Astrocyte (in vitro differentiated cells and primary cell): ENCODE measurements around the gene RASGRF1. TPM values are rescaled to one million over a fixed set of nuclear protein-coding genes. Genes with fewer than 3 reads are reported as not detected.

ENCODE experiments used
- DNase-seq: peaks from one replicate; pipeline ENCODE4 v3.0.0-alpha.2; 2010; ENCODE audit warnings: low read depth
- FAIRE-seq: peaks from 2 replicates; lab custom pipeline; 2011; peaks lifted over from hg19 to GRCh38; lab: Jason Lieb, UNC
- H2AFZ ChIP-seq: 2 replicates; pipeline ENCODE4 v1.6.0; 2012; ENCODE audit warnings: low read depth, low read length, inconsistent platforms
- H3K27ac ChIP-seq: 2 replicates; pipeline ENCODE4 v1.5.1; 2011; ENCODE audit warnings: low read depth, low read length, inconsistent platforms
- H3K27me3 ChIP-seq: 2 replicates; pipeline ENCODE4 v1.6.0; 2011; ENCODE audit warnings: low read length, inconsistent platforms; ENCODE audit not compliant: insufficient read depth
- H3K36me3 ChIP-seq: 2 replicates; pipeline ENCODE4 v1.5.1; 2011; ENCODE audit warnings: low read length, inconsistent platforms; ENCODE audit not compliant: insufficient read depth
- H3K4me1 ChIP-seq: 2 replicates; pipeline ENCODE4 v1.5.1; 2011; ENCODE audit warnings: low read length, inconsistent platforms; ENCODE audit not compliant: insufficient read depth
- H3K4me2 ChIP-seq: 2 replicates; pipeline ENCODE4 v1.6.0; 2012; ENCODE audit warnings: low read length, inconsistent platforms
- H3K4me3 ChIP-seq: 2 replicates; pipeline ENCODE4 v1.5.1; 2011; ENCODE audit warnings: low read depth, mild to moderate bottlenecking, low read length, inconsistent platforms; ENCODE audit not compliant: insufficient read depth
- H3K79me2 ChIP-seq: 2 replicates; pipeline ENCODE4 v1.6.0; 2012; ENCODE audit warnings: mild to moderate bottlenecking, low read length, inconsistent platforms; ENCODE audit not compliant: insufficient read depth
- H3K9ac ChIP-seq: 2 replicates; pipeline ENCODE4 v1.6.0; 2012; ENCODE audit warnings: mild to moderate bottlenecking, low read length, inconsistent platforms
- H3K9me3 ChIP-seq: 2 replicates; pipeline ENCODE4 v1.5.1; 2012; ENCODE audit warnings: low read depth, mild to moderate bottlenecking, low read length, inconsistent platforms; ENCODE audit not compliant: insufficient read depth
- H4K20me1 ChIP-seq: 2 replicates; pipeline ENCODE4 v1.6.0; 2012; ENCODE audit warnings: low read length, inconsistent platforms; ENCODE audit not compliant: insufficient read depth
- H3K27ac Mint-ChIP-seq: one replicate; pipeline ENCODE4 v1.8.0; 2021; ENCODE audit warnings: mild to moderate bottlenecking, mixed read lengths; ENCODE audit not compliant: unreplicated experiment
- H3K27me3 Mint-ChIP-seq: one replicate; pipeline ENCODE4 v1.8.0; 2021; ENCODE audit warnings: low read depth, mixed read lengths; ENCODE audit not compliant: unreplicated experiment
- H3K36me3 Mint-ChIP-seq: one replicate; pipeline ENCODE4 v1.8.0; 2021; ENCODE audit warnings: low read depth, mixed read lengths; ENCODE audit not compliant: unreplicated experiment
- H3K4me1 Mint-ChIP-seq: one replicate; pipeline ENCODE4 v1.8.0; 2021; ENCODE audit warnings: low read depth, mixed read lengths; ENCODE audit not compliant: unreplicated experiment
- H3K4me3 Mint-ChIP-seq: one replicate; pipeline ENCODE4 v1.8.0; 2021; ENCODE audit warnings: mild to moderate bottlenecking, moderate library complexity, mixed read lengths; ENCODE audit not compliant: unreplicated experiment
- H3K9me3 Mint-ChIP-seq: one replicate; pipeline ENCODE4 v1.8.0; 2021; ENCODE audit warnings: mild to moderate bottlenecking, mixed read lengths; ENCODE audit not compliant: unreplicated experiment
- CTCF ChIP-seq: IDR thresholded peaks from 2 replicates; pipeline ENCODE4 v1.5.1; 2011; ENCODE audit warnings: low read depth, mild to moderate bottlenecking, inconsistent platforms, low read length, moderate library complexity; ENCODE audit not compliant: insufficient read depth
- EZH2 ChIP-seq: IDR thresholded peaks from 2 replicates; pipeline ENCODE4 v1.6.1; 2012; ENCODE audit warnings: mild to moderate bottlenecking, low read length, inconsistent platforms; ENCODE audit not compliant: insufficient read depth
- total RNA-seq: library from RNA; stranded (reverse); gene quantifications from 2 replicates; pipeline ENCODE4 v1.2.1, GENCODE V29; 2021

RASGRF1 gene
- total RNA-seq, 1 donor from 2014 or later: 1.2 TPM

- no peak overlapping the region for H3K9ac ChIP-seq
- no peak overlapping the region for H3K4me3 ChIP-seq
- Mint-ChIP-seq H3K4me3 (no peak overlapping the region), H3K9me3 (peaks cover 10% of the 10 kb centered on the region), H3K4me1 (no peaks in the 10 kb centered on the region), H3K27me3 (peaks cover 55% of the 10 kb centered on the region), H3K36me3 (no peaks in the 10 kb centered on the region), H3K27ac (no peak overlapping the region)
- no peak for TF ChIP-seq CTCF
- TF ChIP-seq EZH2: no peak
- H3K9me3 ChIP-seq: no peaks in the 10 kb centered on the region
- H2AFZ ChIP-seq: no peak overlapping the region
- H4K20me1 ChIP-seq: no peaks in the 10 kb centered on the region
- DNase-seq: no peak
- H3K4me1 ChIP-seq: no peaks in the 10 kb centered on the region
- FAIRE-seq: no peak
- H3K79me2 ChIP-seq: no peaks in the 10 kb centered on the region
- no peaks in the 10 kb centered on the region for H3K36me3 ChIP-seq
- H3K27me3 ChIP-seq: no peaks in the 10 kb centered on the region
- no peak overlapping the region for H3K27ac ChIP-seq
- no peak overlapping the region for H3K4me2 ChIP-seq
Measured at GRCh38 chr15:79075256-79075655, 15.3 kb downstream of the RASGRF1 start.

- H3K27me3 ChIP-seq: no peaks in the 10 kb centered on the region
- Mint-ChIP-seq H3K27me3 (peaks cover 56% of the 10 kb centered on the region), H3K4me1 (no peaks in the 10 kb centered on the region), H3K9me3 (peaks cover 8% of the 10 kb centered on the region), H3K27ac (no peak overlapping the region), H3K4me3 (no peak overlapping the region), H3K36me3 (no peaks in the 10 kb centered on the region)
- no peak for FAIRE-seq
- TF ChIP-seq EZH2 (no peak), CTCF (no peak)
- no peaks in the 10 kb centered on the region for H3K4me1 ChIP-seq
- H3K9ac ChIP-seq: no peak overlapping the region
- no peak overlapping the region for H2AFZ ChIP-seq
- H3K27ac ChIP-seq: no peak overlapping the region
- no peaks in the 10 kb centered on the region for H3K9me3 ChIP-seq
- H3K4me3 ChIP-seq: no peak overlapping the region
- no peaks in the 10 kb centered on the region for H4K20me1 ChIP-seq
- no peaks in the 10 kb centered on the region for H3K36me3 ChIP-seq
- H3K79me2 ChIP-seq: no peaks in the 10 kb centered on the region
- no peak for DNase-seq
- no peak overlapping the region for H3K4me2 ChIP-seq
Measured at GRCh38 chr15:79073336-79073735, 17.2 kb downstream of the RASGRF1 start.

DNA sequence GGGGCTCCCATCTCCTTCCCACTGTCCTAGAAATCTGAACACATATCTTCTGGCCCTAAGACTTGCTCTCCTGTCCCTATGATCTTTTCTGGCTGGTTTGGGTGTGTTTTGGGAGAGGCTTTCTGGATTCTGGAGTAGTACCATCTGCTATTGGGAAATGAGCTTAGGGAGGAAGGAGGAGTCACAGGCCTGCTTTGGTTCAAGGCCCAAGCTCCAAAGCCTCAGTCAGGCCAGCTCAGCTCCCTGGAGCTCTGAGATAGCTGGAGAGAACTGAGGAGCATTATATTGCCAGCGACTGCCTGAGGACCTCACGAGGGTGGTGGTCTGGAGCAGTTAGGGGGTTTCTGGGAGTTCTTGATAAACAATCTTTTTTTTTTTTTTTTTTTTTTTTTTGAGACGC lies 18.7 kb downstream of the RASGRF1 start:
- Histone ChIP-seq H3K9ac (no peak overlapping the region), H3K36me3 (no peaks in the 10 kb centered on the region), H4K20me1 (no peaks in the 10 kb centered on the region), H3K79me2 (no peaks in the 10 kb centered on the region), H3K4me1 (no peaks in the 10 kb centered on the region), H3K27ac (no peak overlapping the region), H3K9me3 (no peaks in the 10 kb centered on the region), H3K4me2 (no peak overlapping the region), H3K27me3 (no peaks in the 10 kb centered on the region), H3K4me3 (no peak overlapping the region), H2AFZ (no peak overlapping the region)
- H3K27me3 Mint-ChIP-seq: peaks cover 64% of the 10 kb centered on the region
- FAIRE-seq: no peak
- TF ChIP-seq CTCF: no peak
- TF ChIP-seq EZH2: no peak
- H3K27ac Mint-ChIP-seq: no peak overlapping the region
- H3K4me3 Mint-ChIP-seq: no peak overlapping the region
- no peaks in the 10 kb centered on the region for H3K36me3 Mint-ChIP-seq
- H3K4me1 Mint-ChIP-seq: no peaks in the 10 kb centered on the region
- peaks cover 8% of the 10 kb centered on the region for H3K9me3 Mint-ChIP-seq
- DNase-seq: no peak
